ENCODE results near the gene MAP1LC3B.

Gene MAP1LC3B

GRCh38 chr16:87411375-87412271, 19.5 kb downstream of the MAP1LC3B start:
- Histone ChIP-seq H3K4me3 (ENCODE audit: low read depth, low read length, poor library complexity, severe bottlenecking) (no peak overlapping the region), H4K20me1 (ENCODE audit: insufficient read depth, low read length) (no peaks in the 10 kb centered on the region), H3K4me1 (ENCODE audit: insufficient read depth, low read length, severe bottlenecking) (peaks cover 15% of the 10 kb centered on the region), H3K27me3 (ENCODE audit: insufficient read depth, low read length) (no peaks in the 10 kb centered on the region), H3K36me3 (ENCODE audit: insufficient read depth, low read length) (peaks cover 59% of the 10 kb centered on the region), H3F3A (ENCODE audit: insufficient read depth, low read length) (peaks cover 6% of the 10 kb centered on the region; the same call in 1 of the 2 replicates), H3K79me2 (ENCODE audit: insufficient read depth, low read length) (no peaks in the 10 kb centered on the region), H3K4me2 (ENCODE audit: low read length) (no peak overlapping the region), H2AFZ (ENCODE audit: low read length) (no peak overlapping the region), H3K9me2 (ENCODE audit: low read depth, low read length) (no peaks in the 10 kb centered on the region), H3K9ac (ENCODE audit: low read length) (no peak overlapping the region), H3K27ac (ENCODE audit: low read depth, low read length, poor library complexity, severe bottlenecking) (no peak overlapping the region), H3K9me3 (ENCODE audit: low read length) (no peaks in the 10 kb centered on the region)
- no peak for TF ChIP-seq EZH2 (IDR thresholded peaks at IDR 0.05; ENCODE audit: borderline replicate concordance, low read length)
- TF ChIP-seq, protein P1, sequence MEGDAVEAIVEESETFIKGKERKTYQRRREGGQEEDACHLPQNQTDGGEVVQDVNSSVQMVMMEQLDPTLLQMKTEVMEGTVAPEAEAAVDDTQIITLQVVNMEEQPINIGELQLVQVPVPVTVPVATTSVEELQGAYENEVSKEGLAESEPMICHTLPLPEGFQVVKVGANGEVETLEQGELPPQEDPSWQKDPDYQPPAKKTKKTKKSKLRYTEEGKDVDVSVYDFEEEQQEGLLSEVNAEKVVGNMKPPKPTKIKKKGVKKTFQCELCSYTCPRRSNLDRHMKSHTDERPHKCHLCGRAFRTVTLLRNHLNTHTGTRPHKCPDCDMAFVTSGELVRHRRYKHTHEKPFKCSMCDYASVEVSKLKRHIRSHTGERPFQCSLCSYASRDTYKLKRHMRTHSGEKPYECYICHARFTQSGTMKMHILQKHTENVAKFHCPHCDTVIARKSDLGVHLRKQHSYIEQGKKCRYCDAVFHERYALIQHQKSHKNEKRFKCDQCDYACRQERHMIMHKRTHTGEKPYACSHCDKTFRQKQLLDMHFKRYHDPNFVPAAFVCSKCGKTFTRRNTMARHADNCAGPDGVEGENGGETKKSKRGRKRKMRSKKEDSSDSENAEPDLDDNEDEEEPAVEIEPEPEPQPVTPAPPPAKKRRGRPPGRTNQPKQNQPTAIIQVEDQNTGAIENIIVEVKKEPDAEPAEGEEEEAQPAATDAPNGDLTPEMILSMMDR (IDR thresholded peaks at IDR 0.05; ENCODE audit: low read length): no peak

DNA sequence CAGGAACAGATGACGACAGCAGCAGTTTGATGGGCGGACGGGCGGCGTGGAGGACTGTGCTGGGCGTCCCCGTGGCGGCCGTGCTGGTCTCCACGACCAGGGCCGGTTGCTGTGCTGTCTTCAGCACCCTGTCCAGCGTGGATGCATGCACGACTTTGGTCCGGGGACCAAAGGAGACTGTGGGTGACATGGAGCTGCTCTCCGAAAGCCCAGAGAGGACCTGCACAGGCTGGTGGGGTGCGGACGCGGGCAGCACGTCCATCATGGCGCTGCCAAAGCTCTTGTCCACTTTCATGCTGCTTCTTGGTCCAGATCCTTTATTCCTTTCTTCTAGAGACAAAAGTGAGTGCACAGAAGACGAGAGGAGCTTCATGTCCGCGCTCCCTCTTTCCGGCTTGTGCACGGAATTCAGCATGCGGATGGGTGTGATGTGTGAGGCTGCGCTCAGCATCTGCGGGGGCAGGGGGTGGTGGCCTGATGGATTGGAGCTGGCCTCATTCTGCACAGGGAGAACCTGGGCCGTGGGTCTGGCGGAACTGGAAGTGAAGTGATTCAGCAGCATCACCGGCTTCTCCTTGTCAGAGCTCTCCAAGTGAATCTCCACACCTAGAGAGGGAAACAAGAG, 20.3 kb downstream of the MAP1LC3B start:
- TF ChIP-seq EZH2 (IDR thresholded peaks at IDR 0.05; ENCODE audit: borderline replicate concordance, low read length): no peak
- TF ChIP-seq, protein P1 (IDR thresholded peaks at IDR 0.05; ENCODE audit: low read length): no peak
- no peaks in the 10 kb centered on the region for H3K9me3 ChIP-seq (ENCODE audit: low read length)
- H3K4me2 ChIP-seq (ENCODE audit: low read length): no peak overlapping the region
- no peak overlapping the region for H2AFZ ChIP-seq (ENCODE audit: low read length)
- H4K20me1 ChIP-seq (ENCODE audit: insufficient read depth, low read length): no peaks in the 10 kb centered on the region
- no peaks in the 10 kb centered on the region for H3K79me2 ChIP-seq (ENCODE audit: insufficient read depth, low read length)
- H3K9ac ChIP-seq (ENCODE audit: low read length): no peak overlapping the region
- H3K36me3 ChIP-seq (ENCODE audit: insufficient read depth, low read length): peaks cover 62% of the 10 kb centered on the region
- no peaks in the 10 kb centered on the region for H3K27me3 ChIP-seq (ENCODE audit: insufficient read depth, low read length)
- H3F3A ChIP-seq (ENCODE audit: insufficient read depth, low read length): peaks cover under 1% of the 10 kb centered on the region; the same call in 1 of the 2 replicates
- H3K4me3 ChIP-seq (ENCODE audit: low read depth, low read length, poor library complexity, severe bottlenecking): no peak overlapping the region
- H3K4me1 ChIP-seq (ENCODE audit: insufficient read depth, low read length, severe bottlenecking): peaks cover 12% of the 10 kb centered on the region
- no peak overlapping the region for H3K27ac ChIP-seq (ENCODE audit: low read depth, low read length, poor library complexity, severe bottlenecking)
- H3K9me2 ChIP-seq (ENCODE audit: low read depth, low read length): no peaks in the 10 kb centered on the region

DNA sequence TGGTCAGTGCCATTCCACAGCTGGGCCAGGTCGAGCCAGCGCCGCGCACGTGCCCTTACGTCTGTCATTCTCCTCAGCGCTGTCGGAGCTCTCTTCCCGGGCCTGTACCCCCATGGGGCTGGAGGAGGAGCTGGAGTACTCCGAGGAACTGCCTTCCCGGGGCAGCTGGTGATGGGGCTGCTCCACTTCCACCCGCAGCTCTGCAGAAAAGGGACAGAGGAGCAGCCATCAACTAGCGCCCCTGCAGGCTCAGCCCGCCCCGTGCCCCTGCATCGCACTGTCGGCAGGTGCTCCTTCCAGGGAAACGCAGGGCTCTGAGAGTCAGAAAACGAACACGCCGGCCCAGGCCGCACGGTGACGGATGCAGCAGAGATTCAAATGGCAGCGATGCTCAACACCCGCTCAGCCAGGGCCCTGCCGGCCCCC, 20.9 kb downstream of the MAP1LC3B start:
- H2AFZ ChIP-seq (ENCODE audit: low read length): no peak overlapping the region
- no peaks in the 10 kb centered on the region for H3K9me2 ChIP-seq (ENCODE audit: low read depth, low read length)
- no peak overlapping the region for H3K4me3 ChIP-seq (ENCODE audit: low read depth, low read length, poor library complexity, severe bottlenecking)
- H3K9ac ChIP-seq (ENCODE audit: low read length): no peak overlapping the region
- H3F3A ChIP-seq (ENCODE audit: insufficient read depth, low read length): no peaks in the 10 kb centered on the region
- no peak overlapping the region for H3K4me2 ChIP-seq (ENCODE audit: low read length)
- H3K27ac ChIP-seq (ENCODE audit: low read depth, low read length, poor library complexity, severe bottlenecking): no peak overlapping the region
- H3K36me3 ChIP-seq (ENCODE audit: insufficient read depth, low read length): peaks cover 62% of the 10 kb centered on the region
- TF ChIP-seq EZH2 (IDR thresholded peaks at IDR 0.05; ENCODE audit: borderline replicate concordance, low read length): no peak
- TF ChIP-seq, protein P1 (IDR thresholded peaks at IDR 0.05; ENCODE audit: low read length): no peak
- H3K4me1 ChIP-seq (ENCODE audit: insufficient read depth, low read length, severe bottlenecking): peaks cover 7% of the 10 kb centered on the region
- H4K20me1 ChIP-seq (ENCODE audit: insufficient read depth, low read length): no peaks in the 10 kb centered on the region
- H3K79me2 ChIP-seq (ENCODE audit: insufficient read depth, low read length): no peaks in the 10 kb centered on the region
- no peaks in the 10 kb centered on the region for H3K9me3 ChIP-seq (ENCODE audit: low read length)
- no peaks in the 10 kb centered on the region for H3K27me3 ChIP-seq (ENCODE audit: insufficient read depth, low read length)

Measured in OCI-LY1 (cell line).